NCI-H2227 (cell line): ENCODE measurements around the gene LGR5.

Source experiments
- DNase-seq: peaks from one replicate; lab custom pipeline; 2025; ENCODE audit not compliant: unreplicated experiment; lab: John Stamatoyannopoulos, UW

LGR5 gene

GRCh38 chr12:71587012-71587411 lies 147.4 kb downstream of the LGR5 start:
- no peak for DNase-seq

- no peak for DNase-seq
These were observed 149.9 kb downstream of the LGR5 start for GRCh38 chr12:71589478-71589881.

GRCh38 chr12:71591601-71592000 lies 152.0 kb downstream of the LGR5 start:
- DNase-seq = no peak

- DNase-seq = no peak
These were observed 153.2 kb downstream of the LGR5 start for GRCh38 chr12:71592841-71593240.

- DNase-seq = peak; percentile 73
These were observed 154.8 kb downstream of the LGR5 start for GRCh38 chr12:71594214-71594948.

- DNase-seq = no peak
These were observed 159.6 kb downstream of the LGR5 start for GRCh38 chr12:71599210-71599609.

GRCh38 chr12:71601546-71601945 lies 161.9 kb downstream of the LGR5 start:
- no peak for DNase-seq

GRCh38 chr12:71602761-71603577 lies 163.4 kb downstream of the LGR5 start:
- peak; percentile 57 for DNase-seq

GRCh38 chr12:71605039-71605438 lies 165.4 kb downstream of the LGR5 start:
- DNase-seq = no peak

- DNase-seq = no peak
These were observed 168.1 kb downstream of the LGR5 start for GRCh38 chr12:71607494-71608330.

GRCh38 chr12:71610031-71610795 lies 170.6 kb downstream of the LGR5 start:
- DNase-seq = no peak

GRCh38 chr12:71621938-71622337 lies 182.3 kb downstream of the LGR5 start:
- DNase-seq = no peak

- DNase-seq = no peak
These were observed 185.9 kb downstream of the LGR5 start for GRCh38 chr12:71625476-71625875.

GRCh38 chr12:71626098-71626497 lies 186.5 kb downstream of the LGR5 start:
- no peak for DNase-seq

- DNase-seq = no peak
These were observed 187.2 kb downstream of the LGR5 start for GRCh38 chr12:71626768-71627167.

- DNase-seq = no peak
These were observed 187.9 kb downstream of the LGR5 start for GRCh38 chr12:71627438-71628002.
